Measurements from ENCODE around the gene CYP3A5.

- no peak for TF ChIP-seq TAF1 (IDR thresholded peaks at IDR 0.05; ENCODE audit: low read depth)
- TF ChIP-seq EP300 (IDR thresholded peaks at IDR 0.05; ENCODE audit: borderline replicate concordance) = no peak
- no peak for TF ChIP-seq RAD21 (IDR thresholded peaks at IDR 0.05; ENCODE audit: low read depth)
- TF ChIP-seq REST (IDR thresholded peaks at IDR 0.05; ENCODE audit: low read depth) = no peak
- TF ChIP-seq CREB1 (IDR thresholded peaks at IDR 0.05; ENCODE audit: low read depth) = no peak
- no peak for TF ChIP-seq TCF12 (IDR thresholded peaks at IDR 0.05; ENCODE audit: low read depth)
- TF ChIP-seq MAX (IDR thresholded peaks at IDR 0.05) = no peak
- TF ChIP-seq YY1 (IDR thresholded peaks at IDR 0.05; ENCODE audit: low read depth) = no peak
- TF ChIP-seq TEAD4 (IDR thresholded peaks at IDR 0.05) = no peak
- TF ChIP-seq NFIC (IDR thresholded peaks at IDR 0.05) = no peak
- no peak for TF ChIP-seq CEBPB (IDR thresholded peaks at IDR 0.05)
- TF ChIP-seq EGR1 (IDR thresholded peaks at IDR 0.05) = no peak
- TF ChIP-seq ZBTB7A (IDR thresholded peaks at IDR 0.05; ENCODE audit: low read depth) = no peak
- no peak for TF ChIP-seq USF1 (IDR thresholded peaks at IDR 0.05)
These were observed 55.9 kb downstream of the CYP3A5 start for GRCh38 chr7:99623702-99624447.

Data from Ishikawa (cell line).